GM21576 (cell line): ENCODE results near the gene MORN1.

Source experiments
- ATAC-seq: cut with Tn5 transposase; IDR thresholded peaks from one replicate; pipeline ENCODE4 v1.9.1; 2021; ENCODE audit warnings: mild to moderate bottlenecking, moderate library complexity; ENCODE audit not compliant: unreplicated experiment

The MORN1 gene

DNA sequence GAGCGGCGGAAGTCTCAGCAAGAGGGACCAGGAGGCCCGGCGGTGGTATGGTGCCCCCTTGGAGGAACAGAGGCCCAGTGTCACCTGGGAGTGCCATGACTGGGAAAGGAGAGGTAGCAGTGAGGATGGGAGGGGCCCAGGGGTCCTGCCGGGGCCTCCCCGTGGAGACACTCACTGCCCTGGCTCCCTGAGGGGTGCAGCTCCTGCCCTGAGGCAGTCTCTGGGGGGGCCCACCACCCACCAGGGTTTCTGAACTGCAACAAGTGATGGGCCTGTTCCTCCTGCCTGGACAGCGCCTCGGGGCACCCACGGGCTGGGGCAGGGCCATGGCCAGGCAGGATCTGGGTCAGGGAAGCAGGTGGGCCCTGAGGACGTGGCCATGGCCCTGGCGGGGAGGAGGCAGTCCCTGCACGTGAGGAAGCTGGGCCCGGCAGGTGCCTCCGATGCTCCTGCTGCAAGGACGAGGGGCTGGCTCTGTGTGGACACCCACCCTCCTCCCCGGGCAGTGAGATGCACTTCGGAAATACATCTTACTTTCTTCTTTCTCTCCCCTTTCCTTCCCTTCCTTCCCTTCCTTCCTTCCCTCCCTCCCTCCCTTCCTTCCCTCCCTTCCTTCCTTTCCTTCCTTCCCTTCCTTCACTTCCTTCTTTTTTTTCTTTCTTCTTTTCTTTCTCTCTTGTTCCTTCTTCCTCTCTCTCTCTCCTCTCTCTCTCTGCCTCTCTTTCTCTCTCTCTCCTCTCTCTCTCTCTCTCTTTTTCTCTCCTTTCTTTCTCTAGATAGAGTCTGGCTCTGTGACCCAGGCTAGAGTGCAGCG, 66.6 kb downstream of the MORN1 start:
- ATAC-seq = no peak

DNA sequence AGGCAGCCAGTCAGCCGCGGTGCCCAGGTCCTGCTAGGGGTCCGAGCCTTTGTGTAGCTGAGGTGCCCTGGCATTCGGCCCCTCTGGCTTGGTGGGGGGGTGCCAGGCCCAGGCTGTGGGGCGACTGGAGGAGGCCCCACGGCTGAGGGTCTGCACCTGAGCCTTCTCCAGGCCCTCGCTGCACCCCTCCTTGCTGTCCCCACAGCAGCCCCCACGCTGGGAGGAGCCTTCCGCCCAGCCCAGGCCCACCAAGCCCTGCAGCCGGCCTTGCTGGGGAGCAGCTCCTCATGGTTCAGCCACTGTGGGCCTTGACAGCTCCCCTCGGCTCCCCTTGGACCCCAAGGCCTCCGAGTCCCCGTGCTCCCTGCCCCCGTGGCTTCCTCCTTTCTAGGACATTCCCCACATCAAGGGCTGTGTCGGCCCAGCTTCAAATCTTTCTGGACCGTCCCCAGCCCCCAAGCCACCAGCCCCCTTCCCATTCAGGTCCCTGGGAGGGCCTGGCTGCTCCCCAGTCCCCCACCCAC, 67.8 kb downstream of the MORN1 start:
- ATAC-seq = no peak

DNA sequence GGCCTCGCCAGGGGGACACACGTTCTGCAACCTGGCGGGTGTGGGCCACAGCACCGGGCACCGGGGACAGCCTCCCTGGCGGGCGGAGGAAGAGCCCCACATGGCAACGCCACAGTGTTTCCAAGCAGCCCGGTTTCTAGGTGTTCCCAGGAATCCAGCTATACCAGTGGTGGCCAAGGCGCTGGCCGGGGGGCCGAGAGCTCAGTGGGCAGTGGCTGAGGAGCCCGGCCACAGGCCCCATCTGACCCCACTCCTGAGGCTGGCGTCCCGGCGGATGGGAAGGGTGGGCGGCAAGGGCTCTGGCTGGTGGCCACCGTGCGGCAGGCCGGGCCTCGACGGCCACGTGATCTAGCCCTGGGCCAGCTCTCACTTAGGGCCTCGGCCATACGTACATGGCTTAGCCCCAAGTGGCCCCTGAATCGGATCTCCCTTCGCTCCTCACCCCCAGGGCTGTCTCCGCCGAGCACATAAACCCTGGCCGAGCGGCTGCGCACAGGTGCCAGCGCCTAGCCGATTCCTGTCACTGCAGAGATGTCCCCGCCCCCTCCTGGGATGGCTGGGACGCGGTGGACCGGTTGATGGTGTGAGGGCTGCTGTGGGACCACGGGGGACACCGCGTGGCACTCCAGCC, 68.7 kb downstream of the MORN1 start:
- no peak for ATAC-seq

DNA sequence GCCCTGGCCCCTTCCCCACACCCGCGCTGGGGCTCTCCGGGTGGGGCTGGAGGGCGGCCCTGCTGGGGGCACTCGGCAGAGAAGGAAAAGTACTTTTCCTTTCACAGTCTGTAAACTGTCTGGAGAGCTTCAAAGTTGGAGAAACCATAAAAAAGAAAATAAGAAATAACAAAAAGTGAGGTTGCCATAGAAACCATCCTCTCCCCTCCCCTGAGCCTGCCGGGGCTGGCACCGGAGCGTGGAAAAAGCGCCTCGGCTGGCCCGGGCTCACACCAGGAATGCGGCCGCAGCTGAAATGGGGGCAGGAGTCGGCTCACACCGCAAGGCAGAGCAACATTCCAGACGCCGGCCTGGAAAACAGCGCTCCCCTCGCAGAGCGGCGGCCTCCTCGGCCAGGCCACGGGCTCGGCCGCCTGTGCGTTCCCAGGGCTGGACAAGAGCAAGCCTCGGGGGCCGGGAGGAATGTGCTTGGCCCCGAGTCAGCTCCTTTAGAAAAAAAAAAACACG, 69.2 kb downstream of the MORN1 start:
- ATAC-seq = no peak

DNA sequence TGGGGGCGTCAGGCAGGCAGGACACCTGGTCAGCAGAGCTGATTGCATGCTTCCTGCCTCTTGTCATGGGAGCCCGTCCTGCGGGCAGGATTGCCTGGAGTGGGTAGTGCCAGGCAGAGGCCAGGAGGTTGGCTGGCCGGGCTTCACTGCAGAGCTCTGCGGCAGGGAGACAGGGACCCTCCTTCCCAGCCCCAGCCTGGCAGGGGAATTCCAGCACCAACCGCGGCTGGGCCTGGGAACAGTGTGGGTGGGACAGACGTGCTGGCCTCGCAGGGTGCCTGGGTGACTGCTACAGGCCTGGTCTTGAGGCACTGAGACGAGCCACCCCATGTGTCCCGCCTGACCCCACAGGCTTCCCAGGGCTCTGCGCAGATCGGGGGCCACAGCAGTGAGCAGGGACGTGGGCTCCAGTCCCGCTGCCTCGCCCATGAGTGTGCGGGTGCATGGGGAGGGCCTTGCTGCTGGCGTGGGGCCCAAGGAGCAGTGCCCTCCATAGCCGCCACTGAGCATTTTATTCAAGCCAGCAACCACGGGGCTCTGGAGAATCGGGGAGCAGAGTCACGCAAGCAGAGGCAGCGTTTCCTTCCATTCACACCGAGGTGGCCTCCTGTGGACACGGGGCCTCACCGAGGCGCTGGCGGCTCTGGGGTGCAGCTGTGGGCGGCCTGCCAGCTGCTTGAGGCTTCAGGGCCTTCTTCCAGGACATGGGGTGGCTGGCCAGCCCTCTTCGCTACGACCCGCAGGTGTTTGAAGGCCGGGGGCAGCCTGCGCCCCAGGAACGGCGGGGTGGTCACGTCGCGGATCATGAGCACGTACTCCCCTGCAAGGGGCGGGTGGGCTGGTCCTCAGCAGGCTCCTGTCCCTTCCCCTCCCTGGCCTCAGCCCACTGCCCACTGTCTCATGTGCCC, 70.3 kb downstream of the MORN1 start:
- ATAC-seq = no peak

DNA sequence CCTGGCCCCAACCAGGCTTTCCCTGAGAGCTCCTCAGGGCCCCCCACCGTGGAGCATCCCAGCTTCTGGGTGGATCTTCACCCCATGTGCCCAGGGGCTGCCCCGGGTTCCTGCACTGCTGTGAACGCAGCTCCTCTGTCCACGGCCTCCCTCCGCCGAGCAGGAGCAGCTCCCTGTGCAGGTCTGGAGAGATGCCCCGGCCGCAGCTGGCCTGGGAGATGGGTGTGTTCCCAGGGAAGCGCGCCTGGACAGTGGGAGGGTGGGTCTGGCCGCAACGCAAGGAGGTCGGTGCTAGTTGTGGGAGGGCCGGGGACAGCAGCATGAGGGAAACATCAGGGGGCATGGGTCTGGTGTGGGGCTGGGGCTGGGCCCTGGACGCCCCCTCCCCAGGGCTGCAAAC, 71.3 kb downstream of the MORN1 start:
- ATAC-seq = no peak

DNA sequence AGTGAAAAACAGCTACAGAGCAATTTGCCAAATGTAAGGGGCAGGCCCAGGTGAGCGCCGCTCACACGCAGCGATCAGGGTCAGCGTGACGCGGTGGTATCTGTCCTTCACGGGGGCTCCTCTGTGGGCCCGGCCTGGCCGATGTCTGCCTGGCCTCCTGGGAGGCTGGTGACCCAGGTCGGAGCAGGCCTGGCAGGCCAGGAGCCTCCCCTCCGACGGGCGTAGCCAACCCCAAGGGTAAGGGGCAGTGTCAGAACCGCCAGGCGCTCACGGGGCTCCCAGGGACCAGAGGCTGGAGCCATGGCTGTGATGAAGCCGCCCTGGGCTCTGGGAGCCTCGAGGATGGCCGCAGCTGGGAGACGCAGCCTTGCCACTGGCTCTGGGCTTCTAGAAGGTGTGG, 72.1 kb downstream of the MORN1 start:
- no peak for ATAC-seq

DNA sequence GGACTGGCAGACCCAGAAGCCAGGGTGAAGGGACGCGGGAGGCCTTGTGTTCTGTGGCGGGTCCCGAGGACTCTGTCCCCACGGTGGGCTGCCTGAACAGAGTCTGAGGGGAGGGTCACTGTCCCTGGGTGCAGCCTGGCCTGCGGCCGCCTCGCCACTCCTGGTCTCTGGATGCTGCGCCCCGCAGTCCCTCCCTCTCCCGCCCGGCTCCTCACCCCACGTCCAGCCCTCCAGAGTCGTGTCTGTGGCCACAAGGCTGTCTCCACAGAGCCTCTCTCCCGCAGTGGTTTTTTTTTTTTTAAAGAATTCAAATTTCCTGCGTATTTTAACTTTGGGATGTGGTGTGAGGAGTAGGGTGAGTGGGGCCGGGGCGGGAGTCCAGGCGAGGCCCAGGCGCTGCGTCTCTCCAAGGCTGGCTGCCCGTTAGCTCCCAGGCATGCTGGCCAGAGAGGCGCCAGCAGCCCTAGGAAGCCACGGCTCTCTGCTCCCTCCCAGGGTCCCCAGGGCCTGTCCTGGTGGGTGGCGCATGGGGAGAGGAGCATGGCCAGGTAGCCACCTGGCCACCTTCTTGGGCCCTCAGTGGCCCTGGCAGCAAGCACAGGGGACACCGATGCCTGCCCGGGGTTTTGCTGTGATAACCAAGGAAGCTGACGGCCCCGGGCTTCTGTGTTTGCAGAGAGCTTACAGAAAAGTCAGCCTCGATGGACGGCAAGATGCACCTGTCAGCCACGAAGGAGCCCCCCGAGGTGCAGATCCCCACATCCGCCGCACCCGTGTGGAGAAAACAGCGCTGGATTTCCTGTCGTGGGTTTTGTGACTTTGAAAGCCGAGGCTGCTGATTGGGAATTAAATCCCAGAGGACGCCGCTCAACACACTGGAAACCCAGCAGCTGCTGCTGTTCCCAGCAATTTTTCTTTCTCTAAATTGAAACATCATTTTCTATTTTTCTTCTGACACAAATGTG, 72.8 kb downstream of the MORN1 start:
- no peak for ATAC-seq

DNA sequence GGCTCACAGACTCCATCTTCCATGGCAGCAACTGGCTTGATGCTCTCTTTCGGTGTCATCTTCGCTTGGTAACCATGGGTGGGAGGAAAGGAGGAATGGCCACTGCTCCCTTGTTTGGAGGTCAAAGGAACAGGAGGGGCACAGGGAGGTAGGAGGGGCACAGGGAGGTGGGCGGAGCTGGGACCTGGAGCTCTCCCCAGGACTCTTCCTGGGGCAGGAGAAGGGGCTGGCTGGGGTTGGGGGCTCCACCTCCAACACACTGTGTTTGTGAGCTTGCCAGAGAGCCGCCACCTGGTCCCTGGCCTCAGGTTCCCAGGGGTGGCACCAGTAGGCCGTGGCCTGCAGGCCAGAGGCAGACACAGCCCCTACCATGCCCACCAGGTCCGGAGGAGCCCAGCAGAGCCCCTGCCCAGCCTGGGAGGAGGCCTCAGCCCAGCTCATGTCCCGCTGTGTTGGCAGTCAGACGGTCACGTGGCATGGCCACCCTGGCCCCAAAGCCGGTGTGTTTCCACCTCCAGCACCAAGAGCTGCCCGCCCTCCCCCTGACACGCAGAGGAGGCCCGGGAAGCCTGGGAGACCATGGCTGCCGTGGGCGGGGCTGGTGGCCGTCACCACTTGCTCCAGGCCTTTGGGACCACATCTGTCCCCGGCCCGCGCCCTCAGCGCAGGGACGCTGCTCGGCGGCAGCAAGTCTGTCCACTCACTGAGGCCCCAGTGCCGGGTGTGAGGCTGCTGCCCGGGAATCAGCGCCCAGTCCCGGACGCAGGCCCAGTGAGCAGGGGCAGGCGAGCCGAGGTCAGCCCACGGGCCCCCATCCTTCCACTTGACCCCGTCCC, 73.9 kb downstream of the MORN1 start:
- no peak for ATAC-seq

DNA sequence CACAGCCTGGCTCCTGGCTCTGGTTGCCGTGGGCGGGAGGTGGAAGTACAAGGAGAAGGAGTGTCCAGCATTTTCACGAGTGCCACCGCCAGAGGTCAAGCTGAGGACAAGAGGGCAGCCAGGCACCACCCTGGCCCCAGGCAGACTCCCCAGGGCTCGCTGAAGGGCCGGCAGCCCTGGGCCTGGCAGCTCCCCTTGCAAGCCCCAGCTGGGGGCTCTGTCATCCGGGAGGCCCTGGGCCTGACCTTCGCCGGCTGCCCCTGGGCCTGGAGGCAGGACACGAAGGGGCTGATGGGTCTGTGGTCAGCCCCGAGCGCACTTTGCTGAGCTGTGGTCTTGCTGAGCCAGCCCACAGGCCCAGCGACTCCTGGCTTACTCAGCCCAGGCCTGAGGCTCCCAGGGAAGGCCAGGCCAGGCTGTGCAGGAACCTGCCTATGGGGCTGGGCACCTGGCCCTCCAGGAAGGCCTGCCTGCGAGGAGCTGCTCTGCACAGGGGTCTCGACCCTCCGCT, 74.8 kb downstream of the MORN1 start:
- no peak for ATAC-seq

DNA sequence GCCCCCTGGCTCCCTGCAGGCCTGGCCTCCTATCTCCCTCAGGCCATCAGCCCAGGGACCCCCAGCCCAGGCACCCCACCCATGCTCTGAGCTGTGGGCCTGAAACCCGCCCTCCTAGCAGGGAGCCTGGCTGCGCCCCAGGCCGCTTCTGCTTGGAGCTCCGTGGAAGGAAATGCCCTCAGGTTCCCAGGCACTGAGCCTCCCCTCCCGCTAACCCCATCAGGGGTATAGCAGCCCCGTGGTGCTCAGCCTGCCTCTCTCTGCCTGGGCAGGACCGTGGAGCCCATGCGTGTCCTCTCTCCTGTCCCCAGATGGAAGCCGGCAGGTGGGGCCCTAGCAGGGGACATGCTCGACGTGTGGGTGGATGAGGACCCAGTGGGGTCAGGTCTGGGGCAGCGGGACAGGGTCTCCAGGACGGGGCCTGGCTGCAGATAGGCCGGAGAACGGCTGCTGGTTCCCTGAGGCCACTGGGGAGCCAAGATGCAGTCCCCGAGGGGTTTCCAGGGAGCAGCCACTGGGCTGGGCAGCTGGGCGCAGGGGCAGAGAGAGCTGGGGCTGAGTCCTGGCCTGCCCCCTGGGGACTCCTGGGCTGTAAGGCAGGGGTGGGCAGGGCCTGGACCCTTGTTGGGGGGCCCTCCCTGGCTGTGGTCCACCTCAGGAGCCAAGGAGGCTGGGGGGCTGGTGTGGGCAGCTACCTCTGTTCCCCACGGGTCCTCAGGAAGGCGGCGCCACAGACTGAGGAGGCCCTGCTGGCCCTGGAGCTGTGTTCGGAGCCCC, 75.5 kb downstream of the MORN1 start:
- no peak for ATAC-seq

DNA sequence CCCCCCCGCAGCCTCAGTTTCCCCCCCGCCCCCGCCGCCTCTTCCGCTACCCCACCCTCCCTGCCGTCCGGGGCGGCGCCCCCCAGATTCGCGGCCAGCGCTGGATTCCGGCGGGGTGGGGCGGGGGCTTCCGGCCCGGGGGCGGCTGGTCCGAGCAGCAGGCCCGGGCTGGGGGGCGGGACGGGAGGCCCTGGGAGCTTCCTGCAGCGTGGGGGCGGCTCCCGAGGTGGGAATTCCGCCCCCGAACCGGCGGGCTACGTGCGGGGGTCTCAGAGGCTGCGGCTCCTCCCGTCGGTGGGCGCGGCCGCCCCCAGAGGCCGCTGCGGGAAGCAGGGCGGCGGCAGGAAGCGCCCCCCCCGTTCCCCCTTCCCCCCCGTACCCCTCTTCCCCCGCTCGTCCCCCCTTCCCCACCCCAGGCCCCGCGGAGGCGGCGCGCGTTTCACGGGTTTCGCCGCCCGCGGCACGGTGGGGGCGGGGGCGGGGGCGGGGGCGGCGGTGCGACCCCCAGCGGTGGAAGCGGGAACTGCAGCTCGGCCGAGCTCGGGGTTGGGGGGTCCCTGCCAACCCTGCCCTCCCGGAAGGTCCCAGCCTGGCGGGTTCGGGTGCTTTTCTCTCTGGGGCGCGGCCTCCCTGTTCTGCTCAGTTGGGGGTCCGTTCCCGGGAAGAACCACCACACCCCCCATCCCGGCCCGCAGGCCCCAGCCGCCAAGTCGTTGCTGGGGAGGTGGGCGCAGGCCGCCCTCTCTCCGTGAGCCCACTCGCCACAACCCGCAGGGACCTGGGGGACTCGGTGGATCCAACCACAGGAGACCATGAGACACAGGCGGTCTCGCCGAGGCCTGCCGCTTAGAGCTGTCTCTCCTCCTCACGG, 76.3 kb downstream of the MORN1 start:
- no peak for ATAC-seq

DNA sequence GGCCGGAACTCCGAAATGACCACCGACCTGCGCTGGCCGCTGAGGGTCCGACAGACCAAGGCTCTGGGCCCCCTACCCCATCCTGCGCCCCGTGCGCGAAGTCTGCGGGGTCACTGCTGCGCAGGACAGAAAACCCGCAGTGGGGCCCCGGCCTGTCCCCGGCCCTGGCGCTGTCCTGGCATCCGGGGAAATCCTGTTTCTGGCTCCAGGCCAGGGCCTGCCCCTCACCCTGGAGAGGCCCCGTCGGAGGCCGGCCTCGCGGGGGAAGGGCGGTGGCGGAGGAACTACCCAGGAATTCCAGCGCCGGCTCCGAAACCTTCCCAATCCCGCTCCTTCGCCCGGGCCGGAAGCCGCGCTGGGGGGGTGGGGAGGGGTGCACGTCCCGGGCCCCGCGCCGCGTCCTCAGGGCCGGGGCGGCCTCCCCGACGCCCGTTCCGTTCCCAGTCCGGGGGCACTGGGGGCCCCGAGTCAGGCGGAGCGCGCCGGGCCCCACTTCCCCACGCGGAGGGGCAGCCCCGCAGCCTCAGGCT, 77.0 kb downstream of the MORN1 start:
- ATAC-seq = no peak

DNA sequence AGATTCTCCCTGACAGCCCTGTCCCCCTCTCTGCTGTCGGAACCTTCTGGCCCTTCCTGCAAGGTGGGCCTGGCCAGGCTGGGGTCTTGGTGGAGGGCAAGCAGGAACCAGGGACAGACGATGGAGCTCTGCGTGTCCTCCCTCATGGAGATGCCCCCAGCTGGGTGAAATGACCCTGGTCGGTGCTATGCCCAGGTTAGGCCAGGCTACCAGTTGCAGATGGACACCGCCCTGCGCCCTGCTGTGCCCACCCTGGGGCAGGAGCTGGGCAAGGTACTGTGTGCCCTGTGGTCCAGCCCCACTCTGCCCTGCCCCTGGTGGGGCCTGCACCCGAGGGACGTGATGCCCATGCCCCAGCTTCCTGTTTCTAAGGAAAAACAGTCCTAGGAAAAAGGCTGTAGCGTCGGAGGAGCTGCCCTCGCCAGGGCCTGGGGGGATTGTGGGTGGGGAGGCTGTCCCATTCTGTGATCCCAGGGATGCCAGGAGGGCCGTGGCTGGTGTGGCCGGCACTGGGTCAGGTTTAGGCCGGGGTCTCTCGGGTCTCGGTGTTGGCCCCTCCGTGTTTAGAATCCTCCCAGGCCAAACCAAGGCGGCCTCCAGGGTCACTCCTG, 77.6 kb downstream of the MORN1 start:
- no peak for ATAC-seq

DNA sequence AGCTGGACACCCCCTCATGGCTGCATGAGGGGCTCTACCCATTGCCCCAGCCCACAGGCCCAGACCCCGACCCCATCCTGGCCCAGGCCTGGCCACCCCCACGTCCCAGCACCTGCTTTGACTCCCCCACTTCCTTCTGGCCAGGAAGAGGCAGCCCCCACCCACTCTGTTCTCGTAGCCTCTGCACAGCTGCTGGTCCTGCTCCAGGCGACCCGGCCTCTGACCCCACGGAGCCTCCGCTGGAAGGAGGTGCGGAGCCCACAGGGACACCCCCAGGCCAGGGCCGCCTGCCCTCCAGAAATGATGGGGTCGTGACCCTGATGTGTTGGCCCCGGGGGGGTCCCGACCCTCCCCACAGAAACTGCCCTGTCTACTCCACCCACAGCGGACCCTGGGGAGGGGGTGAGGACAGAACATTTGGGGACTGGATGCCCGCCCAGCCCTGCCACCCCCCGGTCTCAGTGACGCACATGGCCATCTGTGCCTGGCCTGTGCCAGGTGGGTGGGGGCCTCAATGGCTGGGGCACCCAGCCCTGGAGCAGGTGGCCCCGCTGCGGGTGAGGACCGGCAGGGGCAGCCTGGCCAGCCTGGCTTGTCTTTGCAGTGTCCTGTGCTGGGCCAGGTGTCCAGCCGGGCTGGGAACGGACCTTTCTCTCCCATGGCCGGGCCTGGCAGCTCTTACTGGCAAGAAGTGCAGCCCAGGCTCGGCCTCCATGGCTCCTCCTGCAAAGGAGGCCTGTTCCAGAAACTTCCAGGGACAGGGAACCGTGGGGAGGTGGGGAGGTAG, 78.6 kb downstream of the MORN1 start:
- ATAC-seq = no peak

DNA sequence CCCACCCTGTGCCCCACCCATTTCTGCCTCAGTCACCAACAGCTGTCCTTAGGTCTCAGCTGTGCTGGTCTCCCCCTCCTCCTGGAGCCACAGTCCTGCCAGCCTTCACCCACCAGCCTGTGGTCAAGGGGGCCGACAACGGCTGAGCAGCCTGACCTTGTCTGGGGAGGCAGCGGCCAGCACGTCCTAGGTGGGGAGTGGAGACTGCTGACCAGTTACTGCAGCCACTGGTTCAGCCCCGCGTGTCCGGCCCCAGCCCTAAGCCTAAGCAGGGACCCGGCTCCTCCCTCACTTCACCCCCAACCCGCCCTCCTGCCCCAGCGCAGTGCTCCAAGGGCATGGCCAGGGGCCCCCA, 79.2 kb downstream of the MORN1 start:
- no peak for ATAC-seq
